ENCODE measurements around the gene CDHR5.

DNA sequence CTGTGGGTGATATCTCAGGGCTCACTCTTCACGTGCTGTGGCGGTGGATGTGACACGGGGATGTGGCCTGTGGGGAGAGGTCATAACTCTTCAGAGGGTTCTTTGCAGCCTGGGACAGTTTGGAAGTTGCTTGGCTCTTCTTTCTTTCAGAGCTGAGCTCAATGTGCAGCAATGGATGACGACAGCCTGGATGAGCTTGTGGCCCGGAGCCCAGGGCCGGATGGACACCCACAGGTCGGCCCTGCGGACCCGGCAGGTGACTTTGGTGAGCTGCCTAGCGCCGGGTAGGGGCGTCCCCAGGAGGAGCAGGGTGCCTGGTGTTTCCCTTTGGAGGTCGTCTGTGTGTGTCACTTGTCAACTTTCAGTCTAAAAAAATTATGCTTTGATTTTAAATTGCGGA lies 43.4 kb downstream of the CDHR5 start:
- TF ChIP-seq, protein P1, sequence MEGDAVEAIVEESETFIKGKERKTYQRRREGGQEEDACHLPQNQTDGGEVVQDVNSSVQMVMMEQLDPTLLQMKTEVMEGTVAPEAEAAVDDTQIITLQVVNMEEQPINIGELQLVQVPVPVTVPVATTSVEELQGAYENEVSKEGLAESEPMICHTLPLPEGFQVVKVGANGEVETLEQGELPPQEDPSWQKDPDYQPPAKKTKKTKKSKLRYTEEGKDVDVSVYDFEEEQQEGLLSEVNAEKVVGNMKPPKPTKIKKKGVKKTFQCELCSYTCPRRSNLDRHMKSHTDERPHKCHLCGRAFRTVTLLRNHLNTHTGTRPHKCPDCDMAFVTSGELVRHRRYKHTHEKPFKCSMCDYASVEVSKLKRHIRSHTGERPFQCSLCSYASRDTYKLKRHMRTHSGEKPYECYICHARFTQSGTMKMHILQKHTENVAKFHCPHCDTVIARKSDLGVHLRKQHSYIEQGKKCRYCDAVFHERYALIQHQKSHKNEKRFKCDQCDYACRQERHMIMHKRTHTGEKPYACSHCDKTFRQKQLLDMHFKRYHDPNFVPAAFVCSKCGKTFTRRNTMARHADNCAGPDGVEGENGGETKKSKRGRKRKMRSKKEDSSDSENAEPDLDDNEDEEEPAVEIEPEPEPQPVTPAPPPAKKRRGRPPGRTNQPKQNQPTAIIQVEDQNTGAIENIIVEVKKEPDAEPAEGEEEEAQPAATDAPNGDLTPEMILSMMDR (IDR thresholded peaks at IDR 0.05): no peak
- no peak for TF ChIP-seq POLR2AphosphoS5 (IDR thresholded peaks at IDR 0.05)
